Mesenchymal stem cell (in vitro differentiated cells and primary cell): ENCODE results near the gene PTPRN2.

ENCODE experiments used
- DNase-seq: peaks from one replicate; pipeline ENCODE4 v3.0.0-alpha.2; 2013
- H2AFZ ChIP-seq: one replicate; pipeline ENCODE4 v1.6.1; 2013; ENCODE audit warnings: low read depth, mild to moderate bottlenecking, control low read depth, inconsistent platforms, low read length, moderate library complexity
- H2AK5ac ChIP-seq: 2 replicates; pipeline ENCODE4 v1.6.1; 2013; ENCODE audit warnings: low read length, moderate library complexity, mild to moderate bottlenecking, inconsistent platforms; ENCODE audit not compliant: severe bottlenecking
- H2BK120ac ChIP-seq: one replicate; pipeline ENCODE4 v1.6.1; 2013; ENCODE audit warnings: low read depth, mild to moderate bottlenecking, inconsistent platforms, low read length, moderate library complexity
- H2BK12ac ChIP-seq, 2 experiments: one replicate each; pipeline ENCODE4 v1.6.1; 2013; ENCODE audit warnings: inconsistent platforms in 2 of 2, low read length in 2 of 2, mild to moderate bottlenecking in 2 of 2, moderate library complexity in 2 of 2, control low read depth in 1 of 2
- H2BK15ac ChIP-seq: one replicate; pipeline ENCODE4 v1.6.1; 2013; ENCODE audit warnings: mild to moderate bottlenecking, low read depth, inconsistent platforms; ENCODE audit not compliant: poor library complexity, severe bottlenecking
- H2BK5ac ChIP-seq: 2 replicates; pipeline ENCODE4 v1.6.1; 2013; ENCODE audit warnings: low read depth, mild to moderate bottlenecking, low read length, control low read depth, inconsistent platforms; ENCODE audit not compliant: poor library complexity, severe bottlenecking
- H3K14ac ChIP-seq, 2 experiments: one replicate each; pipeline ENCODE4 v1.6.1; 2013; ENCODE audit warnings: inconsistent platforms in 2 of 2, low read length in 2 of 2, control low read depth in 1 of 2, mild to moderate bottlenecking in 1 of 2, moderate library complexity in 1 of 2
- H3K18ac ChIP-seq, 2 experiments: one replicate each; pipeline ENCODE4 v1.6.1; 2013; ENCODE audit warnings: inconsistent platforms in 2 of 2, low read length in 2 of 2, control low read depth in 1 of 2, low read depth in 1 of 2, mild to moderate bottlenecking in 1 of 2
- H3K23ac ChIP-seq, 2 experiments: one replicate each; pipeline ENCODE4 v1.6.1; 2013; ENCODE audit warnings: inconsistent platforms in 2 of 2, low read length in 2 of 2, mild to moderate bottlenecking in 2 of 2, moderate library complexity in 2 of 2, control low read depth in 1 of 2
- H3K27ac ChIP-seq: 2 replicates; pipeline ENCODE4 v1.5.1; 2013; ENCODE audit warnings: mild to moderate bottlenecking, moderate library complexity, low read length, control low read depth, inconsistent platforms; ENCODE audit not compliant: poor library complexity, severe bottlenecking
- H3K27me3 ChIP-seq, 2 experiments: 2 replicates each; pipeline versions ENCODE4 v1.6.1 to v1.7.0; 2013; ENCODE audit warnings: low read length in 2 of 2, mild to moderate bottlenecking in 2 of 2, moderate library complexity in 2 of 2, control low read depth in 1 of 2, inconsistent platforms in 1 of 2; ENCODE audit not compliant: control insufficient read depth in 1 of 2, insufficient read depth in 1 of 2
- H3K36me3 ChIP-seq, 2 experiments: 2 replicates each; pipeline versions ENCODE4 v1.6.1 to v1.7.0; 2013; ENCODE audit warnings: low read length in 2 of 2, control low read depth in 1 of 2, inconsistent platforms in 1 of 2, low read depth in 1 of 2, mild to moderate bottlenecking in 1 of 2; ENCODE audit not compliant: insufficient read depth in 2 of 2, control insufficient read depth in 1 of 2
- H3K4ac ChIP-seq, 2 experiments: one replicate each; pipeline ENCODE4 v1.6.1; 2013; ENCODE audit warnings: inconsistent platforms in 2 of 2, low read length in 2 of 2, mild to moderate bottlenecking in 2 of 2, moderate library complexity in 2 of 2, control low read depth in 1 of 2, low read depth in 1 of 2
- H3K4me1 ChIP-seq: 2 replicates; pipeline ENCODE4 v1.6.1; 2013; ENCODE audit warnings: low read depth, low read length, control low read depth; ENCODE audit not compliant: control insufficient read depth, insufficient read depth
- H3K4me2 ChIP-seq: 2 replicates; pipeline ENCODE4 v1.6.1; 2013; ENCODE audit warnings: low read length, mild to moderate bottlenecking, inconsistent platforms; ENCODE audit not compliant: poor library complexity, severe bottlenecking
- H3K4me3 ChIP-seq, 2 experiments: 2 replicates each; pipeline versions ENCODE4 v1.5.1 to v1.7.0; 2013; ENCODE audit warnings: low read length in 2 of 2, mild to moderate bottlenecking in 2 of 2, control low read depth in 1 of 2, low read depth in 1 of 2; ENCODE audit not compliant: insufficient read depth in 1 of 2
- H3K79me1 ChIP-seq: replicated peaks from 2 replicates; pipeline ENCODE4 v1.6.1; 2013; ENCODE audit warnings: mild to moderate bottlenecking, control low read depth, low read length, inconsistent platforms; ENCODE audit not compliant: poor library complexity, severe bottlenecking
- H3K9ac ChIP-seq: 2 replicates; pipeline ENCODE4 v1.7.0; 2013; ENCODE audit warnings: mild to moderate bottlenecking, low read length, moderate library complexity
- H3K9me3 ChIP-seq: 2 replicates; pipeline ENCODE4 v1.7.0; 2013; ENCODE audit warnings: mild to moderate bottlenecking, low read length; ENCODE audit not compliant: control insufficient read depth
- H4K8ac ChIP-seq: one replicate; pipeline ENCODE4 v1.6.1; 2013; ENCODE audit warnings: inconsistent platforms, mild to moderate bottlenecking, low read length, moderate library complexity
- H4K91ac ChIP-seq: one replicate; pipeline ENCODE4 v1.6.1; 2013; ENCODE audit warnings: mild to moderate bottlenecking, low read length, inconsistent platforms
- WGBS: methylation state at CpG from one replicate; pipeline ENCODE4 v1.1.7; 2013; ENCODE audit warnings: mixed read lengths; 5-methylcytosine and 5-hydroxymethylcytosine counted together

PTPRN2 gene

DNA sequence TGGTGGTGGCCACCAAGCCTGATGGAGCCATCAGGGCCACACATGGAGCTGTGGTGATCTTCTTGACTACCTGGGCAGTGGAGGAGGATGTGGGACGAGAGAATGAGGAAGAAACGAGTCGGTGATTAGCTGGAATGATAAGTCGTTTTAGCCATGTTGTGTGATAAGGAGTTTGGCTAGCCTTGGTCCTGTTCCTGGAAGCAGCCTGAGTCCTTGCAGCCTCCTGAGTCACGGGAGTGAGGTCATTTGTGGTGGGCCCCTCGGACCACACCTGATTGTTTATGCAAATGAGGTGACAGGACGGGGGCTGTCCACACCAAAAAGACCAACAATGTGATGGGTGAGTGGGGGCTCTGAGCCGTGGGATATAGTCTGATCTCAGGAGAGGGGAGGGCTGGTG is 554.4 kb downstream of the PTPRN2 start:
- Histone ChIP-seq H2AK5ac (no peak overlapping the region), H3K4me3 (no peak overlapping the region), H3K36me3 (no peaks in the 10 kb centered on the region), H3K27ac (no peak overlapping the region), H2BK5ac (no peak overlapping the region), H2BK15ac (no peak overlapping the region), H3K18ac (no peak overlapping the region), H2BK120ac (no peak overlapping the region), H3K4me1 (no peaks in the 10 kb centered on the region), H4K91ac (no peak overlapping the region), H2BK12ac (no peak overlapping the region), H4K8ac (no peak overlapping the region), H3K4me2 (no peak overlapping the region), H3K9me3 (peaks cover 8% of the 10 kb centered on the region), H3K23ac (no peak overlapping the region), H2AFZ (no peak overlapping the region), H3K27me3 (no peaks in the 10 kb centered on the region), H3K4ac (no peak overlapping the region), H3K9ac (no peak overlapping the region), H3K14ac (no peak overlapping the region), H3K79me1 (no peaks in the 10 kb centered on the region)
- WGBS, result 68% methylated on average over 8 of the region's 8 CpGs
- no peak for DNase-seq

GRCh38 chr7:158032561-158033115 is 555.0 kb downstream of the PTPRN2 start:
- Histone ChIP-seq H3K79me1 (no peaks in the 10 kb centered on the region), H2BK12ac (no peak overlapping the region), H3K4ac (no peak overlapping the region), H3K23ac (no peak overlapping the region), H3K9ac (no peak overlapping the region), H3K14ac (no peak overlapping the region), H4K91ac (no peak overlapping the region), H2BK5ac (no peak overlapping the region), H3K27me3 (no peaks in the 10 kb centered on the region), H2AK5ac (no peak overlapping the region), H2AFZ (no peak overlapping the region), H3K4me3 (no peak overlapping the region), H3K4me2 (no peak overlapping the region), H3K18ac (no peak overlapping the region), H3K4me1 (no peaks in the 10 kb centered on the region), H2BK15ac (no peak overlapping the region), H2BK120ac (no peak overlapping the region), H3K27ac (no peak overlapping the region), H4K8ac (no peak overlapping the region), H3K36me3 (no peaks in the 10 kb centered on the region), H3K9me3 (peaks cover 5% of the 10 kb centered on the region)
- WGBS, result 80% methylated on average over 11 of the region's 11 CpGs
- no peak for DNase-seq

- no peak overlapping the region for H2AK5ac ChIP-seq
- DNase-seq, result no peak
- no peak overlapping the region for H3K27ac ChIP-seq
- no peak overlapping the region for H3K4me3 ChIP-seq
- H3K9me3 ChIP-seq, result no peaks in the 10 kb centered on the region
- no peak overlapping the region for H4K8ac ChIP-seq
- no peak overlapping the region for H2BK5ac ChIP-seq
- H3K4me2 ChIP-seq, result no peak overlapping the region
- H3K4me1 ChIP-seq, result no peaks in the 10 kb centered on the region
- no peak overlapping the region for H2BK12ac ChIP-seq
- WGBS, result 83% methylated on average over 13 of the region's 13 CpGs
- no peak overlapping the region for H2BK15ac ChIP-seq
- no peak overlapping the region for H3K9ac ChIP-seq
- H3K36me3 ChIP-seq, result no peaks in the 10 kb centered on the region
- H3K79me1 ChIP-seq, result no peaks in the 10 kb centered on the region
- no peak overlapping the region for H3K14ac ChIP-seq
- no peak overlapping the region for H4K91ac ChIP-seq
- no peaks in the 10 kb centered on the region for H3K27me3 ChIP-seq
- no peak overlapping the region for H3K4ac ChIP-seq
- H2BK120ac ChIP-seq, result no peak overlapping the region
- H3K18ac ChIP-seq, result no peak overlapping the region
- H3K23ac ChIP-seq, result no peak overlapping the region
- H2AFZ ChIP-seq, result no peak overlapping the region
Observed at GRCh38 chr7:158031867-158032308, 555.7 kb downstream of the PTPRN2 start.

GRCh38 chr7:158030566-158030965 is 557.1 kb downstream of the PTPRN2 start:
- H3K4ac ChIP-seq, result no peak overlapping the region
- H3K18ac ChIP-seq, result no peak overlapping the region
- H3K27ac ChIP-seq, result no peak overlapping the region
- no peak overlapping the region for H3K4me2 ChIP-seq
- H2AFZ ChIP-seq, result no peak overlapping the region
- H3K36me3 ChIP-seq, result no peaks in the 10 kb centered on the region
- H4K8ac ChIP-seq, result no peak overlapping the region
- H3K79me1 ChIP-seq, result no peaks in the 10 kb centered on the region
- no peak overlapping the region for H2BK15ac ChIP-seq
- WGBS, result 85% methylated on average over 9 of the region's 11 CpGs
- H3K4me3 ChIP-seq, result no peak overlapping the region
- H3K14ac ChIP-seq, result no peak overlapping the region
- no peak overlapping the region for H2BK5ac ChIP-seq
- H2AK5ac ChIP-seq, result no peak overlapping the region
- no peaks in the 10 kb centered on the region for H3K27me3 ChIP-seq
- no peak overlapping the region for H2BK120ac ChIP-seq
- DNase-seq, result no peak
- H3K9ac ChIP-seq, result no peak overlapping the region
- H3K9me3 ChIP-seq, result no peaks in the 10 kb centered on the region
- H3K4me1 ChIP-seq, result no peaks in the 10 kb centered on the region
- H2BK12ac ChIP-seq, result no peak overlapping the region
- H3K23ac ChIP-seq, result no peak overlapping the region
- H4K91ac ChIP-seq, result no peak overlapping the region
